IMR-90 (cell line): ENCODE data around the gene RCBTB2. TPM values are rescaled to one million over a fixed set of nuclear protein-coding genes. Genes with fewer than 3 reads are reported as not detected.

Experiments
- ATAC-seq: fragments of 200-7000 bp; cut with Tn5 transposase; 2 replicates; pipeline ENCODE4 v1.9.1; 2020; ENCODE audit warnings: low read depth, mild to moderate bottlenecking, moderate library complexity
- BruUV-seq: library from RNA; stranded (reverse); fragments of 400-500 nt; replicated peaks from 2 replicates; lab custom pipeline; 2021; lab: Mats Ljungman, UMichigan
- CTCF ChIA-PET: fragments of 300-600 bp; formaldehyde crosslinking; extraction: SDS; loops from one replicate; lab custom pipeline; 2021; ENCODE audit warnings: antibody characterized with exemption; lab: Yijun Ruan, JAX
- POLR2A ChIA-PET: fragments of 300-600 bp; sonication (Branson Sonifier 250); formaldehyde crosslinking; loops from one replicate; lab custom pipeline; 2022; ENCODE audit warnings: antibody characterized with exemption; ENCODE audit not compliant: unreplicated experiment; lab: Charles Lee
- DNase-seq: peaks from one replicate; pipeline ENCODE4 v3.0.0; 2013
- H2AFZ ChIP-seq: replicated peaks from 2 replicates; pipeline ENCODE3; 2013; ENCODE audit warnings: low read length, mild to moderate bottlenecking; ENCODE audit not compliant: poor library complexity
- H2AK5ac ChIP-seq: 2 replicates; pipeline ENCODE4 v1.6.1; 2013; ENCODE audit warnings: low read depth, low read length, inconsistent platforms
- H2AK9ac ChIP-seq: replicated peaks from 2 replicates; pipeline ENCODE3; 2013; ENCODE audit warnings: mild to moderate bottlenecking, low read depth, low read length, moderate library complexity; ENCODE audit not compliant: poor library complexity
- H2BK120ac ChIP-seq: 2 replicates; pipeline ENCODE4 v1.6.1; 2013; ENCODE audit warnings: low read depth, low read length, inconsistent platforms
- H2BK15ac ChIP-seq: 3 replicates; pipeline ENCODE4 v1.6.1; 2013; ENCODE audit warnings: low read depth, low read length, inconsistent platforms
- H2BK20ac ChIP-seq: 2 replicates; pipeline ENCODE4 v1.6.1; 2013; ENCODE audit warnings: low read depth, mild to moderate bottlenecking, inconsistent platforms, low read length, moderate library complexity
- H2BK5ac ChIP-seq: 2 replicates; pipeline ENCODE4 v1.6.1; 2013; ENCODE audit warnings: mild to moderate bottlenecking, low read depth, low read length, inconsistent platforms; ENCODE audit not compliant: poor library complexity, severe bottlenecking
- H3K14ac ChIP-seq: replicated peaks from 2 replicates; pipeline ENCODE4 v1.6.1; 2013; ENCODE audit warnings: low read depth, low read length, inconsistent platforms
- H3K18ac ChIP-seq: 2 replicates; pipeline ENCODE4 v1.6.1; 2013; ENCODE audit warnings: low read depth, low read length, control low read depth
- H3K23ac ChIP-seq: 2 replicates; pipeline ENCODE4 v1.6.1; 2013; ENCODE audit warnings: low read depth, low read length, inconsistent platforms
- H3K27ac ChIP-seq: 2 replicates; pipeline ENCODE4 v1.5.1; 2013; ENCODE audit warnings: mild to moderate bottlenecking, control low read depth, low read length; ENCODE audit not compliant: insufficient read depth
- H3K27me3 ChIP-seq: 2 replicates; pipeline ENCODE4 v1.6.1; 2013; ENCODE audit warnings: low read length; ENCODE audit not compliant: control insufficient read depth, insufficient read depth
- H3K36me3 ChIP-seq: 2 replicates; pipeline ENCODE4 v1.6.1; 2013; ENCODE audit warnings: low read length, mixed read lengths; ENCODE audit not compliant: control insufficient read depth, insufficient read depth
- H3K4ac ChIP-seq: 2 replicates; pipeline ENCODE4 v1.6.1; 2013; ENCODE audit warnings: low read depth, low read length, inconsistent platforms
- H3K4me1 ChIP-seq: 2 replicates; pipeline ENCODE4 v1.6.1; 2013; ENCODE audit warnings: low read length, mixed read lengths; ENCODE audit not compliant: control insufficient read depth, insufficient read depth
- H3K4me2 ChIP-seq: 2 replicates; pipeline ENCODE4 v1.6.1; 2013; ENCODE audit warnings: low read depth, mild to moderate bottlenecking, control low read depth, low read length, moderate library complexity
- H3K4me3 ChIP-seq: 2 replicates; pipeline ENCODE4 v1.5.1; 2013; ENCODE audit warnings: low read depth, mild to moderate bottlenecking, control low read depth, low read length, moderate library complexity; ENCODE audit not compliant: insufficient read depth
- H3K56ac ChIP-seq: 2 replicates; pipeline ENCODE4 v1.6.1; 2013; ENCODE audit warnings: low read length, inconsistent platforms; ENCODE audit not compliant: insufficient read depth; ENCODE audit errors: extremely low read depth
- H3K79me1 ChIP-seq, 2 experiments: 2 replicates each; pipeline ENCODE4 v1.6.1; 2013; ENCODE audit warnings: low read length in 2 of 2, inconsistent platforms in 1 of 2, low read depth in 1 of 2
- H3K9ac ChIP-seq: 2 replicates; pipeline ENCODE4 v1.6.1; 2013; ENCODE audit warnings: low read depth, low read length, control low read depth
- H3K9me1 ChIP-seq: 2 replicates; pipeline ENCODE4 v1.6.1; 2013; ENCODE audit warnings: low read length, inconsistent platforms; ENCODE audit not compliant: insufficient read depth
- H3K9me3 ChIP-seq: 2 replicates; pipeline ENCODE4 v1.6.1; 2013; ENCODE audit warnings: low read length; ENCODE audit not compliant: control insufficient read depth, insufficient read depth
- H4K20me1 ChIP-seq: 2 replicates; pipeline ENCODE4 v1.6.1; 2013; ENCODE audit warnings: low read length, inconsistent platforms; ENCODE audit not compliant: insufficient read depth
- H4K5ac ChIP-seq: 2 replicates; pipeline ENCODE4 v1.6.1; 2013; ENCODE audit warnings: mild to moderate bottlenecking, low read depth, low read length, control low read depth
- H4K8ac ChIP-seq, 2 experiments: 2 replicates each; pipeline ENCODE4 v1.6.1; 2013; ENCODE audit warnings: low read depth in 2 of 2, low read length in 2 of 2, control low read depth in 1 of 2, inconsistent platforms in 1 of 2
- H4K91ac ChIP-seq: 2 replicates; pipeline ENCODE4 v1.6.1; 2013; ENCODE audit warnings: low read depth, low read length, inconsistent platforms; ENCODE audit not compliant: insufficient read depth
- MAZ ChIP-seq: IDR thresholded peaks from 2 replicates; pipeline ENCODE4 v1.6.1; 2012; ENCODE audit warnings: low read depth, mild to moderate bottlenecking, low read length, improper control_type of control experiment, moderate library complexity, borderline replicate concordance
- NFE2L2 ChIP-seq: fragments of 150-350 bp; IDR thresholded peaks from 2 replicates; pipeline ENCODE4 v1.6.1; 2016; ENCODE audit warnings: low read depth, mild to moderate bottlenecking, low read length
- RFX5 ChIP-seq: IDR thresholded peaks from 2 replicates; pipeline ENCODE4 v1.8.0; 2012; ENCODE audit warnings: low read depth, mild to moderate bottlenecking, low read length, moderate library complexity
- USF2 ChIP-seq: fragments of 150-350 bp; IDR thresholded peaks from 2 replicates; pipeline ENCODE4 v1.6.1; 2017; ENCODE audit warnings: mild to moderate bottlenecking, antibody characterized with exemption, low read length, low read depth
- WGBS, 2 experiments: methylation state at CpG; one replicate each; pipeline versions ENCODE4 v1.1.5 to v1.1.7; 2013; ENCODE audit warnings: missing lambda C conversion rate in 2 of 2; ENCODE audit not compliant: insufficient read length in 1 of 2; ENCODE audit errors: extremely low coverage in 2 of 2; 5-methylcytosine and 5-hydroxymethylcytosine counted together
- dilution Hi-C: fragments of 300-500 bp; cut with HindIII; formaldehyde crosslinking; loops from one replicate; pipeline ENCODE4 v1.14.3; 2018; ENCODE audit warnings: low sequenced_read_pairs; ENCODE audit not compliant: unreplicated experiment
- in situ Hi-C: fragments of 300-500 bp; cut with MboI; formaldehyde crosslinking; loops from 3 replicates; pipeline ENCODE4 v1.14.3; 2019; ENCODE audit warnings: low sequenced_read_pairs, inconsistent platforms, mixed read lengths
- intact Hi-C: fragments of 100-400 bp; cut with micrococcal nuclease; formaldehyde crosslinking; loops from 2 replicates; pipeline ENCODE4 v1.10.0; 2022
- polyA plus RNA-seq, 3 experiments: library from polyadenylated mRNA; depleted of rRNA; stranded (reverse); fragments of >200 nt; gene quantifications; 2 replicates each; pipeline ENCODE4 v1.2.3, GENCODE V29; 2012; ENCODE audit warnings: low replicate concordance in 1 of 3
- total RNA-seq: library from RNA; depleted of rRNA; stranded (reverse); fragments of >200 nt; gene quantifications from 2 replicates; pipeline ENCODE4 v1.2.3, GENCODE V29; 2012

The RCBTB2 gene
- total and polyA plus RNA-seq, 2 of the 4 experiments (the other 2 are of a cell fraction), result 4.0 to 5.2 TPM

- intact Hi-C loops (no loop called here), dilution Hi-C loops (no loop called here), in situ Hi-C loops (no loop called here)
- Histone ChIP-seq H2AFZ (no peak overlapping the region), H4K8ac (no peak overlapping the region), H4K91ac (no peak overlapping the region), H3K56ac (no peak overlapping the region), H3K4me2 (no peak overlapping the region), H4K5ac (no peak overlapping the region), H2AK5ac (no peak overlapping the region), H3K4me1 (no peaks in the 10 kb centered on the region; the same call in 1 of the 2 replicates), H3K23ac (no peak overlapping the region), H2BK5ac (no peak overlapping the region), H3K79me1 (peaks cover under 1 to 1% of the 10 kb centered on the region in 2 experiments; a peak in 3 of 4 replicates), H3K9me1 (no peaks in the 10 kb centered on the region), H3K9me3 (no peaks in the 10 kb centered on the region), H2BK15ac (no peak overlapping the region), H3K4ac (no peak overlapping the region), H3K14ac (no peak overlapping the region), H3K4me3 (no peak overlapping the region), H2BK120ac (no peak overlapping the region), H3K36me3 (no peaks in the 10 kb centered on the region; the same call in 1 of the 2 replicates), H4K20me1 (no peaks in the 10 kb centered on the region), H2AK9ac (no peak overlapping the region), H3K27ac (no peak overlapping the region), H3K9ac (no peak overlapping the region), H2BK20ac (no peak overlapping the region), H3K27me3 (no peaks in the 10 kb centered on the region), H3K18ac (no peak overlapping the region)
- DNase-seq (no peak), ATAC-seq (no peak)
- TF ChIP-seq RFX5 (no peak), USF2 (no peak), NFE2L2 (no peak), MAZ (no peak)
- POLR2A ChIA-PET, result no interaction called here
- CTCF ChIA-PET, result no interaction called here
- WGBS, 2 experiments, result 83% methylated on average over 1 of the region's 10 CpGs; no CpG with 5 or more reads in 1 of the 2 experiments
- BruUV-seq, result no TSS peak
These were observed 6.6 kb downstream of the RCBTB2 start for GRCh38 chr13:48526286-48526685.
